ENCODE measurements around the gene NHLH1.

Gene NHLH1

GRCh38 chr1:160344936-160345335, 21.9 kb upstream of the NHLH1 start:
- no peak overlapping the region for H3K4me3 ChIP-seq (replicated peaks; ENCODE audit: low read depth, low read length)
- TF ChIP-seq CTCF (IDR thresholded peaks at IDR 0.05; ENCODE audit: low read length, missing control alignments): no peak
- no peak for DNase-seq (ENCODE audit: low read depth)

- TF ChIP-seq CTCF (IDR thresholded peaks at IDR 0.05; ENCODE audit: low read length, missing control alignments): no peak
- DNase-seq (ENCODE audit: low read depth): no peak
- no peak overlapping the region for H3K4me3 ChIP-seq (replicated peaks; ENCODE audit: low read depth, low read length)
Observed at GRCh38 chr1:160346463-160346862, 20.4 kb upstream of the NHLH1 start.

DNA sequence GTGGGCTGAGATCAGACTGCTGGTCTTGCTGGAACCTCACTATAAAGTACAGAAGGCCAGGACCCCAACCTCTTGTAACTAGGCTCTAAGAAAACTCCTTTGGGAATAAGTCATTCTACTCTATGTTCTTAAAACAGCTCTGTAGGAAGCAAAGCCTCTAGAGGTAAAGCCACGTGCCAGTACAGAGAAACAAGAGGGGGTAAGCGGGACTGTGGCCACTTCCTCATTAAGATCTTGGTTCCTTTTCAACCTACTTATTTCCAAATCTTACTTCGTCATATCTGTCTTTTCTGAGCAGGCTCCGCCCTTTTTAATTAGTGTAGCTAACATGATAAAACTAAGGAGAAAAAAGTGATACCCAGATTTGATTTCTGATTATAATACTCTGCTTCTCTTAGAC, 19.9 kb upstream of the NHLH1 start:
- DNase-seq (ENCODE audit: low read depth): no peak
- no peak overlapping the region for H3K4me3 ChIP-seq (replicated peaks; ENCODE audit: low read depth, low read length)
- TF ChIP-seq CTCF (IDR thresholded peaks at IDR 0.05; ENCODE audit: low read length, missing control alignments): no peak

- TF ChIP-seq CTCF (IDR thresholded peaks at IDR 0.05; ENCODE audit: low read length, missing control alignments): no peak
- H3K4me3 ChIP-seq (replicated peaks; ENCODE audit: low read depth, low read length): no peak overlapping the region
- DNase-seq (ENCODE audit: low read depth): no peak
Observed at GRCh38 chr1:160351629-160352028, 15.2 kb upstream of the NHLH1 start.

- no peak for DNase-seq (ENCODE audit: low read depth)
- TF ChIP-seq CTCF (IDR thresholded peaks at IDR 0.05; ENCODE audit: low read length, missing control alignments): no peak
- no peak overlapping the region for H3K4me3 ChIP-seq (replicated peaks; ENCODE audit: low read depth, low read length)
Observed at GRCh38 chr1:160352555-160352954, 14.3 kb upstream of the NHLH1 start.

DNA sequence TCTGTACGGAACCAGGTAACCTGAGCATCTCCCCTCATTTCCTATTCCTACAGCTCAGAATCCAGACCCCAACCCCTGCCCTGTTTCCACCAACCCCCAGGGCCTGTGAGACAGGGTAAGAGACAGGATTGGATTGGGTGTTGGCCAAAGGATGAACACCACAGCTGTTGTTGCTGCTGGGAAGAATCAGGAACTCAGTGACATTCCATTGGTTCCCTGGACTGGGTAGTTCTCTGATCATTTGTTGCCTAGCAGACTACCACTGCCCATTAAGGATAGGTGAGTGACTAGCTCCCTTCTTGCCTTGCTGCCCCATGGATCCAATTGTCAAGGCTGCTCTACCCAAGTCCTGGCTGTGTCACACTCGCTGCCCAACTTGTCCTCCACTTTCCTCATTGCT, 13.6 kb upstream of the NHLH1 start:
- TF ChIP-seq CTCF (IDR thresholded peaks at IDR 0.05; ENCODE audit: low read length, missing control alignments): no peak
- no peak overlapping the region for H3K4me3 ChIP-seq (replicated peaks; ENCODE audit: low read depth, low read length)
- peak; percentile 24 for DNase-seq (ENCODE audit: low read depth)

- DNase-seq (ENCODE audit: low read depth): peak; percentile 50
- H3K4me3 ChIP-seq (replicated peaks; ENCODE audit: low read depth, low read length): no peak overlapping the region
- peak; percentile 67 for TF ChIP-seq CTCF (IDR thresholded peaks at IDR 0.05; ENCODE audit: low read length, missing control alignments)
Observed at GRCh38 chr1:160354388-160354985, 12.4 kb upstream of the NHLH1 start.
